ENCODE results near the gene MYLIP.

- TF ChIP-seq CTCF (IDR thresholded peaks at IDR 0.05), result no peak
- no peak for TF ChIP-seq POLR2A (IDR thresholded peaks at IDR 0.05)
- no peak for TF ChIP-seq POLR2AphosphoS5 (IDR thresholded peaks at IDR 0.05)
Measured at GRCh38 chr6:16162003-16162402, 33.1 kb downstream of the MYLIP start.
